HepG2 (cell line): ENCODE data around the gene LBX2. TPM values are rescaled to one million over a fixed set of nuclear protein-coding genes. Genes with fewer than 3 reads are reported as not detected.

ENCODE experiments used
- ARNT2 ChIP-seq: sonication (generic); formaldehyde crosslinking; IDR thresholded peaks from 2 replicates; pipeline ENCODE4 v1.8.0; 2022; ENCODE audit warnings: mild to moderate bottlenecking, low read depth, missing genetic modification reagents, moderate library complexity
- CBX1 ChIP-seq: IDR thresholded peaks from one replicate; pipeline ENCODE4 v1.6.1; 2016; ENCODE audit warnings: antibody characterized with exemption, low read depth
- HOXA3 ChIP-seq: sonication (generic); formaldehyde crosslinking; IDR thresholded peaks from 2 replicates; pipeline ENCODE4 v1.5.0; 2020; ENCODE audit warnings: missing genetic modification reagents
- MEIS2 ChIP-seq: sonication (generic); formaldehyde crosslinking; IDR thresholded peaks from 2 replicates; pipeline ENCODE4 v1.9.0; 2021; ENCODE audit warnings: mild to moderate bottlenecking, missing genetic modification reagents
- MNT ChIP-seq: fragments of 450-650 bp; IDR thresholded peaks from 2 replicates; pipeline ENCODE4 v1.6.1; 2016
- MTA3 ChIP-seq: sonication (generic); formaldehyde crosslinking; IDR thresholded peaks from 2 replicates; pipeline ENCODE4 v1.4.0; 2020; ENCODE audit warnings: missing genetic modification reagents
- MYPOP ChIP-seq: sonication (generic); formaldehyde crosslinking; IDR thresholded peaks from 2 replicates; pipeline ENCODE4 v1.8.1; 2023; ENCODE audit warnings: mild to moderate bottlenecking, moderate library complexity, missing genetic modification reagents
- NR2C2 ChIP-seq: sonication (generic); formaldehyde crosslinking; IDR thresholded peaks from 2 replicates; pipeline ENCODE4 v1.4.0; 2020; ENCODE audit warnings: missing genetic modification reagents, mild to moderate bottlenecking, moderate library complexity, borderline replicate concordance
- PHF21A ChIP-seq: sonication (generic); formaldehyde crosslinking; IDR thresholded peaks from 2 replicates; pipeline ENCODE4 v1.5.0; 2020; ENCODE audit warnings: mild to moderate bottlenecking, missing genetic modification reagents
- TMF1 ChIP-seq: sonication (generic); formaldehyde crosslinking; IDR thresholded peaks from 2 replicates; pipeline ENCODE4 v1.8.1; 2022; ENCODE audit warnings: low read depth, missing genetic modification reagents
- YEATS2 ChIP-seq: sonication (generic); formaldehyde crosslinking; IDR thresholded peaks from 2 replicates; pipeline ENCODE4 v1.4.0; 2020; ENCODE audit warnings: missing genetic modification reagents, borderline replicate concordance
- ZNF251 ChIP-seq: sonication (generic); formaldehyde crosslinking; IDR thresholded peaks from 2 replicates; pipeline ENCODE4 v1.9.0; 2021; ENCODE audit warnings: mild to moderate bottlenecking, missing genetic modification reagents
- ZNF34 ChIP-seq: sonication (generic); formaldehyde crosslinking; IDR thresholded peaks from 2 replicates; pipeline ENCODE4 v1.4.0; 2020; ENCODE audit warnings: mild to moderate bottlenecking, missing genetic modification reagents, borderline replicate concordance
- ZNF724P ChIP-seq: sonication (generic); formaldehyde crosslinking; IDR thresholded peaks from 2 replicates; pipeline ENCODE4 v1.8.0; 2022; ENCODE audit warnings: missing genetic modification reagents, borderline replicate concordance
- ZNF841 ChIP-seq: sonication (generic); formaldehyde crosslinking; IDR thresholded peaks from 2 replicates; pipeline ENCODE4 v1.8.1; 2023; ENCODE audit warnings: missing genetic modification reagents, borderline replicate concordance
- ZSCAN31 ChIP-seq: sonication (generic); formaldehyde crosslinking; IDR thresholded peaks from 2 replicates; pipeline ENCODE4 v1.5.0; 2020; ENCODE audit warnings: low read depth, mild to moderate bottlenecking, missing genetic modification reagents
- polyA plus RNA-seq, 8 experiments: library from polyadenylated mRNA; depleted of rRNA in 3 of 8; stranded (reverse) in 7 of 8; unstranded in 1 of 8; fragments of >200 nt; fragmentation: Illumina TruSeq in 4 of 8; extraction: Trizol in 4 of 8; gene quantifications; 2 replicates each; pipeline versions ENCODE4 v1.2.1 to v1.2.3, GENCODE V29; 2011 to 2016; ENCODE audit warnings: low read depth in 4 of 8, missing spikeins in 1 of 8, mixed read lengths in 1 of 8; ENCODE audit not compliant: insufficient read depth in 1 of 8
- total RNA-seq, 5 experiments: library from RNA; depleted of rRNA; stranded (reverse); fragments of >200 nt; fragmentation: Illumina TruSeq; extraction: Trizol; gene quantifications; 2 replicates each; pipeline ENCODE4 v1.2.3, GENCODE V29; 2016; ENCODE audit warnings: low read depth in 1 of 5
- TF ChIP-seq, protein P1 (sequence below): sonication (generic); formaldehyde crosslinking; IDR thresholded peaks from 2 replicates; pipeline ENCODE4 v1.5.1; 2020; ENCODE audit warnings: mild to moderate bottlenecking, missing genetic modification reagents
- TF ChIP-seq, protein P2 (sequence below): IDR thresholded peaks from 2 replicates; pipeline ENCODE4 v1.4.0; 2020; ENCODE audit warnings: mild to moderate bottlenecking, missing genetic modification reagents

Gene LBX2
- total and polyA plus RNA-seq, 2 of the 13 experiments (the other 11 are each of a cell fraction or from before 2014, with no cell fraction given): 6.4 to 8.1 TPM

- TF ChIP-seq ZNF841 (CRISPR knock-in tag) (no peak), ZNF724P (CRISPR knock-in tag) (no peak), MNT (peak; percentile 64), ZNF251 (no peak), MYPOP (CRISPR knock-in tag) (0 out of 2 replicates have a peak, but pooled peaks have one; percentile 14), ZSCAN31 (CRISPR knock-in tag) (peak; percentile 37; the same call in 1 of the 2 replicates), TMF1 (peak; percentile 33; the same call in 1 of the 2 replicates), ZNF34 (peak; percentile 35; the same call in 1 of the 2 replicates), PHF21A (peak; percentile 42; the same call in 1 of the 2 replicates), NR2C2 (peak; percentile 76), MEIS2 (CRISPR knock-in tag) (no peak), MTA3 (CRISPR knock-in tag) (no peak), CBX1 (no peak), YEATS2 (CRISPR knock-in tag) (peak; percentile 3; the same call in 1 of the 2 replicates), ARNT2 (peak; percentile 36; the same call in 1 of the 2 replicates), HOXA3 (no peak; the same call in 1 of the 2 replicates)
- TF ChIP-seq, protein P1, sequence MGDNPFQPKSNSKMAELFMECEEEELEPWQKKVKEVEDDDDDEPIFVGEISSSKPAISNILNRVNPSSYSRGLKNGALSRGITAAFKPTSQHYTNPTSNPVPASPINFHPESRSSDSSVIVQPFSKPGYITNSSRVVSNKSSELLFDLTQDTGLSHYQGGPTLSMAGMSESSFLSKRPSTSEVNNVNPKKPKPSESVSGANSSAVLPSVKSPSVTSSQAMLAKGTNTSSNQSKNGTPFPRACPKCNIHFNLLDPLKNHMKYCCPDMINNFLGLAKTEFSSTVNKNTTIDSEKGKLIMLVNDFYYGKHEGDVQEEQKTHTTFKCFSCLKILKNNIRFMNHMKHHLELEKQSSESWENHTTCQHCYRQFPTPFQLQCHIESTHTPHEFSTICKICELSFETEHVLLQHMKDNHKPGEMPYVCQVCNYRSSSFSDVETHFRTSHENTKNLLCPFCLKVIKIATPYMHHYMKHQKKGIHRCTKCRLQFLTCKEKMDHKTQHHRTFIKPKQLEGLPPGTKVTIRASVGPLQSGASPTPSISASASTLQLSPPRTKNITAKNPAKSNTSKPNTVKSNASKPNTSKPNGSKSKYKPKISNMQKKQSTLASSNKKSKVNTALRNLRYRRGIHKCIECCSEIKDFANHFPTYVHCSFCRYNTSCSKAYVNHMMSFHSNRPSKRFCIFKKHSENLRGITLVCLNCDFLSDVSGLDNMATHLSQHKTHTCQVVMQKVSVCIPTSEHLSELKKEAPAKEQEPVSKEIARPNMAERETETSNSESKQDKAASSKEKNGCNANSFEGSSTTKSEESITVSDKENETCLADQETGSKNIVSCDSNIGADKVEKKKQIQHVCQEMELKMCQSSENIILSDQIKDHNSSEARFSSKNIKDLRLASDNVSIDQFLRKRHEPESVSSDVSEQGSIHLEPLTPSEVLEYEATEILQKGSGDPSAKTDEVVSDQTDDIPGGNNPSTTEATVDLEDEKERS (CRISPR knock-in tag): no peak
- TF ChIP-seq, protein P2, sequence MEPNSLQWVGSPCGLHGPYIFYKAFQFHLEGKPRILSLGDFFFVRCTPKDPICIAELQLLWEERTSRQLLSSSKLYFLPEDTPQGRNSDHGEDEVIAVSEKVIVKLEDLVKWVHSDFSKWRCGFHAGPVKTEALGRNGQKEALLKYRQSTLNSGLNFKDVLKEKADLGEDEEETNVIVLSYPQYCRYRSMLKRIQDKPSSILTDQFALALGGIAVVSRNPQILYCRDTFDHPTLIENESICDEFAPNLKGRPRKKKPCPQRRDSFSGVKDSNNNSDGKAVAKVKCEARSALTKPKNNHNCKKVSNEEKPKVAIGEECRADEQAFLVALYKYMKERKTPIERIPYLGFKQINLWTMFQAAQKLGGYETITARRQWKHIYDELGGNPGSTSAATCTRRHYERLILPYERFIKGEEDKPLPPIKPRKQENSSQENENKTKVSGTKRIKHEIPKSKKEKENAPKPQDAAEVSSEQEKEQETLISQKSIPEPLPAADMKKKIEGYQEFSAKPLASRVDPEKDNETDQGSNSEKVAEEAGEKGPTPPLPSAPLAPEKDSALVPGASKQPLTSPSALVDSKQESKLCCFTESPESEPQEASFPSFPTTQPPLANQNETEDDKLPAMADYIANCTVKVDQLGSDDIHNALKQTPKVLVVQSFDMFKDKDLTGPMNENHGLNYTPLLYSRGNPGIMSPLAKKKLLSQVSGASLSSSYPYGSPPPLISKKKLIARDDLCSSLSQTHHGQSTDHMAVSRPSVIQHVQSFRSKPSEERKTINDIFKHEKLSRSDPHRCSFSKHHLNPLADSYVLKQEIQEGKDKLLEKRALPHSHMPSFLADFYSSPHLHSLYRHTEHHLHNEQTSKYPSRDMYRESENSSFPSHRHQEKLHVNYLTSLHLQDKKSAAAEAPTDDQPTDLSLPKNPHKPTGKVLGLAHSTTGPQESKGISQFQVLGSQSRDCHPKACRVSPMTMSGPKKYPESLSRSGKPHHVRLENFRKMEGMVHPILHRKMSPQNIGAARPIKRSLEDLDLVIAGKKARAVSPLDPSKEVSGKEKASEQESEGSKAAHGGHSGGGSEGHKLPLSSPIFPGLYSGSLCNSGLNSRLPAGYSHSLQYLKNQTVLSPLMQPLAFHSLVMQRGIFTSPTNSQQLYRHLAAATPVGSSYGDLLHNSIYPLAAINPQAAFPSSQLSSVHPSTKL (CRISPR knock-in tag): no peak
These were observed 41.1 kb downstream of the LBX2 start, which contains the start of gene WBP1 (continued) for GRCh38 chr2:74458132-74458937.
